Neural cell (in vitro differentiated cells): ENCODE data around the gene ASXL1.

Experiments
- EZH2 ChIP-seq: fragments of 200-600, 300-800 bp; shearing (Covaris generic), sonication (generic); IDR thresholded peaks from 2 replicates; pipeline ENCODE4 v1.6.1; 2014; ENCODE audit warnings: antibody characterized with exemption, low read length, borderline replicate concordance, mild to moderate bottlenecking; ENCODE audit not compliant: insufficient read depth, poor library complexity, severe bottlenecking
- TF ChIP-seq, protein P1 (sequence below): fragments of 450-650 bp; IDR thresholded peaks from 2 replicates; pipeline ENCODE4 v1.5.1; 2014; ENCODE audit warnings: antibody characterized with exemption, mild to moderate bottlenecking, moderate library complexity; ENCODE audit not compliant: poor library complexity, severe bottlenecking

- TF ChIP-seq, protein P1, sequence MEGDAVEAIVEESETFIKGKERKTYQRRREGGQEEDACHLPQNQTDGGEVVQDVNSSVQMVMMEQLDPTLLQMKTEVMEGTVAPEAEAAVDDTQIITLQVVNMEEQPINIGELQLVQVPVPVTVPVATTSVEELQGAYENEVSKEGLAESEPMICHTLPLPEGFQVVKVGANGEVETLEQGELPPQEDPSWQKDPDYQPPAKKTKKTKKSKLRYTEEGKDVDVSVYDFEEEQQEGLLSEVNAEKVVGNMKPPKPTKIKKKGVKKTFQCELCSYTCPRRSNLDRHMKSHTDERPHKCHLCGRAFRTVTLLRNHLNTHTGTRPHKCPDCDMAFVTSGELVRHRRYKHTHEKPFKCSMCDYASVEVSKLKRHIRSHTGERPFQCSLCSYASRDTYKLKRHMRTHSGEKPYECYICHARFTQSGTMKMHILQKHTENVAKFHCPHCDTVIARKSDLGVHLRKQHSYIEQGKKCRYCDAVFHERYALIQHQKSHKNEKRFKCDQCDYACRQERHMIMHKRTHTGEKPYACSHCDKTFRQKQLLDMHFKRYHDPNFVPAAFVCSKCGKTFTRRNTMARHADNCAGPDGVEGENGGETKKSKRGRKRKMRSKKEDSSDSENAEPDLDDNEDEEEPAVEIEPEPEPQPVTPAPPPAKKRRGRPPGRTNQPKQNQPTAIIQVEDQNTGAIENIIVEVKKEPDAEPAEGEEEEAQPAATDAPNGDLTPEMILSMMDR, result no peak
- no peak for TF ChIP-seq EZH2
Measured at GRCh38 chr20:32476684-32477593, 118.8 kb downstream of the ASXL1 start.
